Right forelimb (tissue), 1 donor: ENCODE data around the gene CCDC18.

ENCODE experiments used
- DNase-seq: peaks from one replicate; pipeline ENCODE4 v3.0.0-alpha.2; 2018

The CCDC18 gene

DNA sequence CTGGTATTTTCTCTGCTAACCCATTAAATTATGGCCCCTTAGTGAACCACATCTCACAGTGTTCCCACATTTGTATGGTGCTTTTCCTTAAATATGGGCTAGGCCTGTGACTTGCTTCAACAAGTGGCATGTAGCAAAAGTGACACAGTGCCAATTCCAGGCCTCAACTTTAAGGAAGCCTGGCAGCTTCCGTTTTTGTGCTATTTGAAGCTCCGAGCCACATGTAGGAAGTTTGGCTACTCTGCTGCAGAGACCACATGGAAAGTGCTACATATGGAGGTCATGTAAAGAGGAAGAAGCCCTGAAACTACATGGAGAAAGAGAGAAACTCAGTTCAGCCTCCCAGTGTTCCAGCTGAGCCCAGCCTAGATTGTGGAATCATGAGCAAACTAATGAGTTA lies 136.7 kb downstream of the CCDC18 start:
- no peak for DNase-seq

DNA sequence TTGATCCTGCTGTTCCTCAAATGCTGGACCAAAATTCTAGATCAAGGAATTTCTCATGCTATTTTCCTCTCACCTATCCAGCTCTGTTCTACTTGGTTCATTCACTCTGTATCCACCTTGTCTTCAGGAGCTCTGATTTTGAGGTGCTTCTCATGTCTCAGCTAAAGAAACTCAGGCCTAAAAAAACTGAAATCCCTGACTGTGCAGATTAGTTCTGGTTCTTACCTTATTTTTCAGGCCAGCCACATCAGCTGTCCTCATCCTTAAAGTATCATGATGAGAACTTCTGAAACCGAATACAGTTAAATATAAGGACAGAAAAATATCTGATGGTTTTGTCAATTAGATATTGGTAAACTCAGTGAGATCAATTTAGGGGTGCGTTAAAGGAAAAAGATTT lies 137.4 kb downstream of the CCDC18 start:
- DNase-seq = no peak

DNA sequence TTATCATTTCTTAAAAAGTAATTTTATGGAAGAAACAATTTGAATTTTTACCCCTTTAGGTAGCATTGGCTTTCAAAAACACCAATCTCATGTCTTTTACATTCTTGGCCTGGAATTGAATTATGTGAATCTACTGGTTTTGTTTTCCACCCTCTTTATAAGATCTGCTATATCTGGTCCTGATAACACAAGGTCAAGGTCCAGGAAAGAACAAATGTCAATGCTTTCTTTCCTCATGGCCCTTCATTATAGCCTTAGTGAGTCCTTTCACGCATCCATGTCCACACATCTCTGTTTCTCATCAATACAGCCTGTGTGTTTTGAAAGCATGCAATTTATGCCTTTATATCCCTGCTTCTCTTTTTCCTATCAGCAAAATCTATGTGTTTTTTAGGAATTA lies 141.2 kb downstream of the CCDC18 start:
- no peak for DNase-seq

DNA sequence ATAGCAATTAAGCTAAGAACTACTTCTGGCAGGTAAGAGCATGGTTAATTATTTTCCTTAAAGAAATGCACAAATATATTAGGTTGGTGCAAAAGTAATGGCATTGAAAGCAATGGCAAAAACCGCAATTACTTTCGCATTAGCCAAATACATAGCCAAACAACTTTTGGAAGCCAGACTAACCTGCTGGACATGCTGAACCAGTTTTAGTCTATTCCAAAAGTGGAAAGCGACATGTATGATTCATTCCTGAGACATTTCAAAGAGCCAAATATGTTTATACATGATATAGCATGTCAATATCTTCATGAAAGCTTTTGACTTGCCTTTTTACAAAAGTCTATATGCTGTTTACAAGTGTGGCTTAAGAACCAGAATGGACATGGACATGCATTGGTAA lies 141.8 kb downstream of the CCDC18 start:
- DNase-seq = no peak

DNA sequence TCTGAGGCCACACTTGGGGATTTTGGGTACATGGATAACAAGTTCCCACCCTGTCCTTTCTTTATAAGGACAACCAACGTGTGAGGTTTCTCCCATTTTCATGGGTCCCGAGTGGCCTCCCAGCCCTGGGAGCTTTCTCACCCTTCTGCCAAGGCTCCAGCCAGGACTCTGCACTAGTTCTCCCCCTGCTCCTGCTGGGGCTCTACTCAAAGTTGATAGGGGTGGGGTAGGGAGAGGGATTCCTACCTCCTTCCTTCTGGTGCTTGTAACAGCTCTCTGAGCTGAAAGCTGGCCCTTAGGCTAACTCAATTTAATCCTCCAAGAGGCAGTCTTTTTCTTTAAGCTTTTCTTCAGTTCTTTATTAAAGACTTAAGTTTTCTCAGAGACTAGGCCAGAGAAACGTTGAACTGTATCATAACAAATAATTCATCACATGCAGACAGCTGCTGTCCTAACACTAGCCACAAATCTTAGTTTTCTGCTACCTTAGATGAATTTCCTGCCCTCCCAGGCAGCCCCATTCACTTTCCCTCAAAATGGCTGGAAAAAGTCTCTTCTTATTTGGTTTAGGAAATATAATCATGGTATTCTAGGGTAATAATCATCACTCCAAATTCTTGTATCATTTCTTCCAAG lies 142.8 kb downstream of the CCDC18 start:
- DNase-seq = no peak

DNA sequence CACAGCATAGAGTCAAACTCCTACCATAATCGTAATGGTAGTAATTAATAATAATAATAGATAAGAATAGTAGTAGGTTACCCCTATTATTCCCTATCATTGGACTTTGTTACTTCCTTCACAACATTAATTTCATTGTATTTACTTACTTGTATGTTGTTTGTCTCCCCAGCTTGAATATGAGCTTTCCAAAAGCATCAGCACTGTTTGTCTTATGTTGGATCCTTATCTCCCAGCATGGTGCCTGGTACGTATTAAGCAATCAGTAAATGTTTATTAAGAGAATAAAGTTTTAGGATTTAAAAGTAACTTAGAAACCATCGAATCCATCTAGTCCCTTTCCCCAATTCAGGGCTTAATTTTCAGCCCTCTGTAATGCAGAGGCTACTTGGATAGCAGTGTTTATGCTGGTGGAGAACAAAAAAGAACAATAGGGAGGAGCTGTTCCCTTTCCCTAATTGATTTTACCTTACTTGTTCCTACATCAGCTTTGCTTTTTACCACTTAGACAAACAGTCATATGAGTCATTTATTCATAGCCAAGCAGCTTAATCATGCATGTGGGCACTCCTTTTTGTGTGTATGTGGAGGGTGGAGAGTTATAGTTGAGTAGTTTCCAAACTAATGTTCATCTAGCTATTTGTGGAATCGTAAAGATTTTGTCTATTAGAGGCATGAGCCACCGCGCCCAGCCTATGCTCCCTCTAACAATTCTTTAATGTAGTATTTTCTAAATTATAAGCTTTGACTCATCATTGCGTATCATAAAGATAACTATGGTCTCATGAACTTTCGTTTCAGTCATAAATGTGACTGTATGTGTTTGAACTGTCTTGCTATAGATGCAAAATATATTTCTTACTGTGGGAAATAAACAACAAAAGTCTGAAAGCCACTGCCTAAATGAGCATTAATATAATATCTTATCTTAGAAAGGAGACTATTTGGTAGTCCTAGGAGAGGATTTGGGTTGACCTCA lies 144.3 kb downstream of the CCDC18 start:
- DNase-seq = no peak
